SHP77 (cell line): ENCODE results near the gene TGFB2.

ENCODE experiments used
- DNase-seq, 2 experiments: peaks; one replicate each; lab custom pipeline; 2025; lab: John Stamatoyannopoulos, UW

Gene TGFB2

DNA sequence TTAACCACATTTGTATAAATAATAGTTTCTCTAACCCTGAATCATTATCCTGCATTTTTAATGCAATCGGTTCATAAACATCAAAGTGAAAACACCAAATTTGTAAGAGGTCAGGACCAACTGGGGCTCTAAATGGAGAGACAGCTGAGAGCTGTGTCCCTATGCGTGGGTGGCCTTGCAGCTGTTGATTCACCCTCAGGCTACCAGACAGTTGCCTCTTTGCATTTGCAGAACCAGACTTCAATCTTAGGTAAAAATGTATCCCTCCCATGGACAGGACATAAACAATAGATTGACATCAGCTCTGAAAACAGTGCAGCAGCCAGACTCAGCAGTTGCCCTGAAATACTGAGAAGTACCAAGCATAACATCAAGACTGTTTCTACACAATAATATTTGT, 8.8 kb upstream of the TGFB2 start:
- no peak for DNase-seq

DNA sequence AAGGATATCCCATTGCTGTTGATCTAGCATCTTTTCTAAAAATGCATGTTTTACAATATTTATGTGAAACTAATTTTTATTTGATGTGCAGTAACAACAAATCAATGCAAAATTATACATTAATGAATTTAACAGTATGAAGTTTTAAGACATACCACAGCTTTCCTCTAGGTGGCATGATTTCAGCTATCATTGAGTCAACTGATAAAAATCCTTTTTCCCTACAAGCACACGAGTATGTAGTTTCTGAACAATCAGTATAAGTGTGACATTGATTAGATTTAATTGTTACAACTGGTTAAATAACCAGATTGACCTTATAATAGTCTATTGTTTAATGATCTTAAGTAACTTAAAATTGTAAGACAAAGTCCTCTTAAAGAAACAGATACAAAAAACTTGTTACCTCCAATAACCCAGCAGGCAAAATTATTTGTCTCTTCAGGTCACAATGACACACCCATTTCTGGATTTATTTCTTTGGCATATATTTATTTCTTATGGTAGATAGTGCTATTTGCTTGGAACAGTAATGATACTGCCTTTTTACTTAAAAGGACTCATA, 5.8 kb upstream of the TGFB2 start:
- DNase-seq: peak; percentile 34 to 49

DNA sequence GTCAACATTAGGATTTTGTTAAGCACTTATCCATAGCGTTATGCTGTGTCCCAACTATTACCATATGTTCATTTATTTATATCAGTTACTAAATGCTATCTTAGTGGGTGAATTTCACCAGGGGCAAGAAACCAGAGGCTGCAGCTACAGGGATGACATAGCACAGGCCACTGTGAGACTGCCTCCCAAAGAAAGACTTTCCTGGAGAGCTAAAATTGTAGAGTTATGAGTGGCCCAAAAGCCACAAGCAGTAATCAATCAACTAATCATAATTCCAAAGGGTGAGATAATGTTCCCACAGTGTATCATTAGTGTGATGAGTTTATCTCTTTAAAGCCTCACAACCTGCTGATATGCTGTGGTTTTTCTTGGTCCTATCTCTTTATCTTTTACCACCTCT, 3.8 kb upstream of the TGFB2 start:
- no peak for DNase-seq

DNA sequence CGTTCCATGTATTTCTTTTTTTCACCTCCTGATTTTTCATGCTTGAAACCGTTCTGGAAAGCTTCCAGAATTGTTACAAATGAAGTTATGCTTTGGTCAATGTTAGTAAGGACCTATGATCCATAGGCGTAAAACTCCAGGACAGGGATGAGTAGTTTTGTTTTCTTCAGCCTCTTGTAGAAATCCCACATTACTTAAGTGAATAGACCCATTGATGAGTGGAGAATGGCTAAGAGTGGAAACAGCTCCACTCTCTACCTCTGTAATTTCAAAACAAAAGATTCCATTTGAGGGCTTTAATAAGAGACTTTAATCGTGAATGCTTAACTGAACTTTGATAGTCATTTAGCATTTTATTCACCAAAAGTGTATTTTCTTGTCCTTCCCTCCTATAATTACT, 3.0 kb upstream of the TGFB2 start:
- DNase-seq: no peak

DNA sequence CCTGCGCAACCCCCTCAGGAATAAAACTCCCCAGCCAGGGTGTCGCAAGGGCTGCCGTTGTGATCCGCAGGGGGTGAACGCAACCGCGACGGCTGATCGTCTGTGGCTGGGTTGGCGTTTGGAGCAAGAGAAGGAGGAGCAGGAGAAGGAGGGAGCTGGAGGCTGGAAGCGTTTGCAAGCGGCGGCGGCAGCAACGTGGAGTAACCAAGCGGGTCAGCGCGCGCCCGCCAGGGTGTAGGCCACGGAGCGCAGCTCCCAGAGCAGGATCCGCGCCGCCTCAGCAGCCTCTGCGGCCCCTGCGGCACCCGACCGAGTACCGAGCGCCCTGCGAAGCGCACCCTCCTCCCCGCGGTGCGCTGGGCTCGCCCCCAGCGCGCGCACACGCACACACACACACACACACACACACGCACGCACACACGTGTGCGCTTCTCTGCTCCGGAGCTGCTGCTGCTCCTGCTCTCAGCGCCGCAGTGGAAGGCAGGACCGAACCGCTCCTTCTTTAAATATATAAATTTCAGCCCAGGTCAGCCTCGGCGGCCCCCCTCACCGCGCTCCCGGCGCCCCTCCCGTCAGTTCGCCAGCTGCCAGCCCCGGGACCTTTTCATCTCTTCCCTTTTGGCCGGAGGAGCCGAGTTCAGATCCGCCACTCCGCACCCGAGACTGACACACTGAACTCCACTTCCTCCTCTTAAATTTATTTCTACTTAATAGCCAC, 696 bp downstream of the TGFB2 start:
- no peak for DNase-seq

DNA sequence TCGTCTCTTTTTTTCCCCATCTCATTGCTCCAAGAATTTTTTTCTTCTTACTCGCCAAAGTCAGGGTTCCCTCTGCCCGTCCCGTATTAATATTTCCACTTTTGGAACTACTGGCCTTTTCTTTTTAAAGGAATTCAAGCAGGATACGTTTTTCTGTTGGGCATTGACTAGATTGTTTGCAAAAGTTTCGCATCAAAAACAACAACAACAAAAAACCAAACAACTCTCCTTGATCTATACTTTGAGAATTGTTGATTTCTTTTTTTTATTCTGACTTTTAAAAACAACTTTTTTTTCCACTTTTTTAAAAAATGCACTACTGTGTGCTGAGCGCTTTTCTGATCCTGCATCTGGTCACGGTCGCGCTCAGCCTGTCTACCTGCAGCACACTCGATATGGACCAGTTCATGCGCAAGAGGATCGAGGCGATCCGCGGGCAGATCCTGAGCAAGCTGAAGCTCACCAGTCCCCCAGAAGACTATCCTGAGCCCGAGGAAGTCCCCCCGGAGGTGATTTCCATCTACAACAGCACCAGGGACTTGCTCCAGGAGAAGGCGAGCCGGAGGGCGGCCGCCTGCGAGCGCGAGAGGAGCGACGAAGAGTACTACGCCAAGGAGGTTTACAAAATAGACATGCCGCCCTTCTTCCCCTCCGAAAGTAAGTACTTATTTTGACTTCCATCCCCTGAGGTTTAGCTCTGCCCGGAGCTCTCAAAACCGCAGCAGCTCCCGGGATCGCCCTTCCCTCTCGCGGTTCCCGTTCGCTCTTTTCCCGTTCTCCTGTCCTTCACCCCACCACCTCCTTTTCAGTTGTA, 1.5 kb downstream of the TGFB2 start:
- DNase-seq: no peak

DNA sequence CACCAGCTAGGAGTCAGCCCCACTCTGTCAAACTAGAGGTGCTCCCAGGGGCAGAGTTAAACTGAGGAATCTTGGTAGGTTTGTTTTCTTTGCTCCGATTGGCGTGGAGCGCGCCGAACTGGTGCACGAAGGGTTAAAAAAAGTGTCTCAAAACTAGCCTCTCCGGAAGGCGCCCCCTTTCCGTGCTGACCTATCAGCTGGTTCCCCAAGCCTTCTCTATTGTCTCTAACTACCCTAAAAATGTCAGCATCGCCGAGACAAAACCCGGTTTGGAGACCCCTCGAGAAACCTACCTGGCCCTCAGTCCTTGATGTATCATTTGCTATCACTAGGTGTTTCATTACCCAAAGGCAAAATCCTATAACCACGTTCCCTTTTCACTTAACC, 2.2 kb downstream of the TGFB2 start:
- DNase-seq: no peak

DNA sequence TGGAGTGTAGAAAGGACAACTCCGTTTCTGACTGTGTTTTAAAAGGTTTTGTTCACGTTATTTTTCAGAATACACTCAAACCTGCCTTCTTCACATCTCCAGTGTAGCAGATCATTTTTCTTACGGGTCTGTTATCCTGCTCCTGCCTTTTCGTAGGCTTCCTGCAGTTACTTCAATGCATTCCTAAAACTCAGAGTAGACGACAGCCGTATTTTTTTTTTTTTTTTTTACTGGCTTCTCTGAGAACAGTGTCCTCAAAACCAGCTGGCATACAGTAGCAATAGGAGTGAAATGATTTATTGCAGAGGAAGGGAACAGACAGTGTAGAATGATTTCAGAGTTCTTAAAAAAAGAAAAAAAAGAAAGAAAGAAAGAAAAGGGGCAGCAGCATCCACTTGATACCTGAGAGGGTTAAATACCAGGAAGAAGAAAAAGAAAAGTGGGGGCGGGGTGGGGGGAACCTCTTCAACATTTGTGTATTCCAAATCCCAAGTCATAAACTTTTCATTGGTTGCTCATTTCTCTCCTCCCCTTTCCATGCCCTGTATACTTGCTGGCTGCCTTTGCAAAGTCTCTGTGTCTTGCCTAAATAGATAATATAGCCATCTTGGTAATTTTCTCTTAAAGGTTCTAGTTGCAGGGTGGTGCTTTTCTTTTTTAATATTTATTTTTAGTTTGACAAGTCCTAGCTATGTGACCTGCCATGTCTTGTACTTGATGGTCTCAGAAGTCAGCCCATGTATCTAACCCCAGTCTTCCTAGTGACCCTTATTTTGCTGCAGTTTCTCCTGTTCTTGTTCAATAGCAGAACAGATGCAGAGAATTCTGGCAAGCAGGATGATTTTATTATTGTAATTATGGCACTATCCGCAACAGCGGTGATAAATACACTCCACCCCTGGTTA, 2.8 kb downstream of the TGFB2 start:
- DNase-seq: no peak

DNA sequence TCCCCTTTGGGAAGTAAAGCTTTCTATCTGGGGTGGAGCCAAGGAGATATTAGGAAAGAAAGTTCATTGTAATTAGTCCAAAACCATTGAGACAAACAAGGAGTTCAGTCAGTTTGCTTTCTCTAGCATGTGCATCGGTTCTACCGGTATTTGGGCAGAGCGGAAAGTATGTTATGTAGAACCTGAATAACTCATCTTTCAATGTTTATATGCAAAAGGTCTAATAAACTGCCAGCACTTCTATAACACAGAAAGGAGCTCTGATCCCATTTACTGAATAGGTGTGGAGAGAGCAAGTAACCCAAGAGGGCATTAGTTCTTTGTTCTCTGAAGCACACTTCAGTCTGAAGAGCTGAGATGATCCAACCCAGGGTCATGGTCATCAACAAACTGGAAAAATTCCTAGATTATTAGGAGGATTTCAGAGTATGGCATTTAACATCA, 3.5 kb downstream of the TGFB2 start:
- no peak for DNase-seq

DNA sequence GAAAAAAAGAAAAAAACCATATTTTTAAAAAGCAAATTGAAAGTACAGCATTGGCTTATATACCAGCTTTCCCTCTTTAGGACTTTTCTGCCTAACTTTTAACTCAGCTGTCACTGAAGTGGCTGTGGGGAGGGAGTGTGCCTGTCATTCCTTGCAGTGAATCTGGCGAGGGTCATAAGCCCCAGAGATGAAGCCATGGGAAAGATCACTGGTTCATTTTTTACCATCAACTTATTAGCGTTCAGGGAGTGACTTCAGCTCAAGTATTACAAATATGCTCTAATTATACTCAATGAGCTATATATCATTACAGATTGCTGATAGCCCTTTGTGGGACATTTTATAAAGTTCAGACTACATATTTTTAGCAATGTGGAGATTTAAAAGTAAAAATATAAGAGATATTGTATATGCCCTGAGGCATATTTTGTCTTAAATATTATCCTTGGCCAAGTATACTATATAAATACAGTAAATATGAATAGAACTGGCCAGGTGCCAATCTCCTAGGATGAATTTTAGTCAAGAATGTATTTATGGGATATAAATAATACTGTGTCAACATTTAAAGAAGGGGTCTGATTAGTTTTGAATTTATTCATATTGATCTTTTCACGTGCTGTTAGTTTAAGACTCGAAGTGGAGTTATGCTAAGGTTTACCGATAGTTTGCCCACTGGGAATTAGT, 4.4 kb downstream of the TGFB2 start:
- DNase-seq: no peak

DNA sequence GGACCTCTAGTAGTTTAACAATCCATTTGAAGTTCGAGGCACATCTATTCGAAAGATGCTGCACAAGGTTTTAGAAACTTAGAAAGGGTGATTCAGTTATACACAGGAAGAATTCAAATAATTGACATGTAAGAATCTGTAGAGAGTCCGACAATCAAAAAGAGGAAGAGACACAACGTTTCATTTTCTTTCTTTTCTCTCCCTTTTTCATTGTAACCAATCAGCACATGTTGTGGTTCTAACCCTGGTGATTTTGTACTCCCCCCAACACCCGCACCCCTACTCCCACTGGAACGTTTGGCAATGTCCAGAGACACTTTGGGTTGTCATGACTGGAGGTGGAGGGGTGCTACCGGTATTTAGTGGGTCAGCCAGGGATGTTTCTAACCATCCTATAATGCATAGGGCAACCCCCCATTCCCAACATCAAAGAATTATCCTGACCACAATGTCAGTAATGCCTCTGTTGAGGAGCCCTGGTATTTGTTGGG, 4.9 kb downstream of the TGFB2 start:
- no peak for DNase-seq

DNA sequence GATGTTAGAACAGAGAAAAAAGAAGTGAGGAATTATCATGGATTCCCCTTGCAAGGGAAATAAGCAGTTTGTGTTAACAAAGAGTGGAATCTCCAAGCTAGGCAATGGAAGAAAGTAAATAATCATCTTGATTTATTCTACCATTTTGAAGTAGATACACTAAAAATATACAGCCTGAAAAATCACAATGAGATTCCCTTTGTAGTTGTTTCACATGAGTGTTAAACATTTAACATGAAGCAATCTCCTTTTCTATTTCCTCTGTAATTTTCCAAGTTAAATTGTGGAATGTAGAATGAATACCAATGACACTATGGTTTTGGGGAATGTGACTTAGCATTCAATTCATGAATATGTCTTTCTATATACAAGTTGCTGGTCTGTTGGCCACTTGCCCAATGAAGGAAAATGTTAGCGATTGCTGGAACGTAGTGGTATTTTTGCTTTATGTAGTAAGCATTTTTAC, 5.7 kb downstream of the TGFB2 start:
- no peak for DNase-seq

DNA sequence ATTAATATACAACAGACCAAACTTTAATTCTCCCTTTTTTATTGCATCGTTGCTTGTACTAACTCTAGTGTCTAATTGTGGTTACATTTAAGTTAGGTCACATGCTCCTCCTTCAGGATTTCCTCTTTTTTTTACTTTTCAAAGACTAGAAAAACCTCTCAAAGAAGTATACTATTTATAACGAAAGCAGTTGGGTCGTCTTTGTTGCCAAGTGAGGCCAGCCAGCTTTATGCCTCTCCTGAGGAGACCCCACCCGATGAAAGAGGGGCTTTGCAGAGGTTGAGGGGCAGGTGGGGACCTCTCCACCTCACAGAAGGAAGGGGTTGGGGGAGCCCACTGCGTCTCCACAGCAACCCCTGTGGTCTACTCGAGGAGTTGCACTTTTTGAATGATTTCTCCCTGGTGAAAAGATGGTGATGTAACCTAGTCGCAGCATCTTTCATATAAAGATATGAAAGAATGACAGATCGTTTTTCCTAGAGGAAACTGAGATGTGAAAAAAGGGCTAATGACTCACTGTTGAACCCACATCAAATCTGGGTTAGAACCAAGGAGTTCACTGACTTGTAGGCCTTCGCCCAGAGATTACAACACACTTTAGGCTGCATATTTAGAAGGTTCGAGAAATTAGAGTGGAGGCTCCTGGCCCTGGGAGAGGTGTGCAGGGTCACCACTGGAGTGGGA, 6.4 kb downstream of the TGFB2 start:
- no peak for DNase-seq

DNA sequence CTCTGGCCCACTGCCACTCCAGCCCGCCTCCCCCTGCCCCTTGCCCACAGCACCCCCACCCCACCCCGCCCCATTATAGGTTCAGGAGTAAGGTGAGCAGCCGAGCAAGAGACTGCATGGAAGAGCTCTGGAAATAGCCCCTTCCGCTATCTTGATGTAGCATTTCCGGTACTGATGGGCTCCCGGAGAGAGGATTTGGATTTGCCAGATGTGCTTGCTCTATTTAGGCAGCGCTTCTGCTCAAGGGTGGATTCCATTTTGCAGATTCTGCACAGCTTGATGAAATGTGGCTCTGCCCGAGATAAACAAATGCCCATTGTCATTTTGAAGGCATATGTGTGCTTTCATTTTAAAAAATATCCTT, 6.9 kb downstream of the TGFB2 start:
- DNase-seq: no peak

DNA sequence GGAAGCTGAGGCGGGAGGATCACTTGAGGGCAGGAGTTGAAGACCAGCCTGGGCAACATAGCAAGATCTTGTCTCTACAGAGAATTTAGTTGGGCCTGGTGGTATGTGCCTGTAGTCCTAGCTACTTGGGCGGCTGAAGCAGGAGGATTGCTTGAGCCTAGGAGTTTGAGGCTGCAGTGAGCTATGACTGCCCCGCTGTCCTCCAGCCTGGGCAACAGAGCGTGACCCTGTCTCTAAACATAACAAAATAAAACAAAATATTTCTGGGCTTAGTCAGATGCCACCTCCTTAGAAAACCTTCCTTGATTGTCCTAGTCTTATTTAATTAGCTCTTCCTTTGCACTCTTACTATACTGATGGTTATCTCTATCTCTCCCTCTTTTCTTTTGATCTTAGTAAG, 8.5 kb downstream of the TGFB2 start:
- DNase-seq: no peak

DNA sequence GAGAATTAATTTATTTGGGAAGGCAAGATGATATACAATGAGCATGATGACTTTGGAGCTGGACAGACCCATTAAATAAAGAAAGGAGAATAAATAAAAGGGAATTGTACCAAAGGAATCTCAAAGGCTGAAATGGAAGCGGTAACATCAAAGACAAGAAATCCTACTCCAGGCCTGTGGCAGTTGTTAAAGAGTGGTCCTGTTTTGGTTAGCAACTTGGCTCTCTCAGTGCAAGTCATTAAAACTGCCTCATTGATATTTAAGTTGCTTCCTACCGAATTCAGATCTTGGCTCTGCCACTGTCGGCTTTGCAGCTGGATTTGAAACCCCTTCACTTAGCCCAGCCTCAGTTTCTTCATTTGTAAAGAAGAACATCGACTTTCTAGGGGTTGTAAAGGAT, 10.1 kb downstream of the TGFB2 start:
- DNase-seq: no peak

DNA sequence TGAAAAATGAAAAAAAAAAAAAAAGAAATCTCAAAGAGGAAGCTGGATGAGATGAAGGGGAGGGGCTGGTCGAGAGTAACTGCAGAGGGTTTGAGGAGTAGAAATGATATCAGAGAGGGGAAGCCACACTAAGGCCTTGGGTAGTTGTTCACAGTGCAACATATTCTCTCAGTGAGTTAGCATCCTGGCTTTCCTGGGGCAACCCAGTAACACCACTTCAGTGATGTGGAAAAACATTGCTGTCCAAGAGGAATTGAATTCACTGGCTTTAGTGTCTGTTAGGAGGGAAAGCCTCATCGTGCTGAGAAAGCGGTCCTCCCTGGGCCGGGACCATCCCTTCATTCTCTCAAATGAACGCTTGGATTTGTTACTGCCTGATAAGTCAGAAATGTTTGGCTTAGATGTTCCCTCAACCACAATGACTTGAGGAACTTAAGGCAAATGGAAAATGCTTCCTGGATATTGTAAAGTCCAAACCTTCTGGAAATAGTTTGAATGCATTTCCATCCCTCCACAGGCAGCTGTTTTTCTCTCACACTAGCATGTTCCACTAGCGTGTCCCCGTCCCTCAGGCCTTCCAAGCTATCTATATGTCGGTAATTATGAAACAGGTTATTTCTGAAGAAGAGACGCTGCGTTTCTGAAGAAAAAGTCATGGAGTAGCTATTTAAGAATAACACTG, 12.2 kb downstream of the TGFB2 start:
- DNase-seq: no peak

DNA sequence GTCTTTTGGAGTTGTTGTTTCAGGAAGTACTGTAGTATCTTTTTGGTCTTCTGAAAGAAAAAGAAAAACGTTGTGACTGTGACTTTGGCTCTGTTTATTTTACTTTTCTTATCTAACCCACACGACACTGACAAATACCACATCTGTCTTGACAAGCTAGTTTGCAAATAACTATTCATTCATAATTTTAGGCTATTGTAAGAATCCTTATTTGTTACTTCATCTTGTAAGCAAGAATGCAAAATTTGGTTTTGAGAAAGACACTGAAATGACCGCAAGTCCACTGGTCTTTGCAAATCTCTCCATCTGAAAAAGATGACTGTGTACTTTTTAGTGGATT, 12.7 kb downstream of the TGFB2 start:
- DNase-seq: no peak

DNA sequence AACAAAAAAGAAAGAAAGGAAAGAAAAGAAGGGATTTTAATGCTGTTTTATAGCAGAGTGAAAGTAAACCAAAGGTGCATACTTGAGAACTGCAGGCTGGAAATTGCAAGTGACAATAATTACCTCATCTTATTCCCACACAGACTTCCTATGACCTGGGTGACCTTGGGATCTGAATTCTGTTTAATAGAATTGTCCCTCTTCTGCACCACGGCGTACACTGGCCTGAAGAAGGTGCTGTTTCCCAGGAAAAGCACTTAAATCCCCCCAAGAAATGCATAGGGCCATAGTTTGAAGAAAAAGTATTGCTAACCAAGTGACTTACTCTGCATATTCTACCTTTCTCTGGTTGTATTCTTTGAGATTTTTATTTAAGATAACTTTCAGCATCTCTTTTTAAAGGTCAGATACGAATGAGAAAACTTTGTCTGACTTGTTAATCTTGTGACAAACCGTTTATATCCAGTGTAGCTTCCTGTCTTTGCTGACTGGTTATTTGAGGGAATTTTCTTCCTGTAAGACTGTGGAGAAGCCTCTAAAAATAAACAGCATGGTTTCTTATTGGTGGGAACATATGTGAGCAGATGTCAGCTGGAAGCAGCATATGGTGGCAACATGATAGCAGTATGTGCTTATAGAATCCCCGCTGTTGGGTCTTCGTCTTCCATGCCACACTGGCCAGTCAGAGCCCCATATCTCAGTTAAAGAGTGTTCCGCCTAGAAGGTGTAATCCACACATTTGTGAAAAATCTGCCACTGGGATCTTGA, 16.3 kb downstream of the TGFB2 start:
- DNase-seq: no peak
